Gastrocnemius medialis (tissue), 4 donors: ENCODE data around the gene CFAP299.

Experiments
- CTCF ChIP-seq, 5 experiments: fragments of 450-650 bp in 3 of 5; fragments of 200-600 bp in 2 of 5; sonication (generic) in 2 of 5; IDR thresholded peaks in 4 of 5; conservative IDR thresholded peaks in 1 of 5; 1 replicate in 4 of 5; 2 replicates in 1 of 5; pipeline ENCODE4 v1.5.1; 2016 to 2019; ENCODE audit warnings: antibody characterized with exemption in 5 of 5, mild to moderate bottlenecking in 3 of 5, moderate library complexity in 3 of 5
- POLR2A ChIP-seq, 2 donors: fragments of 450-650 bp; IDR thresholded peaks; one replicate each; pipeline ENCODE4 v1.6.1; 2017; ENCODE audit warnings: antibody characterized with exemption in 2 of 2, mild to moderate bottlenecking in 2 of 2, moderate library complexity in 2 of 2

- TF ChIP-seq CTCF (IDR thresholded peaks at IDR 0.05 in 4 of 5, conservative IDR thresholded peaks at IDR 0.05 in 1 of 5), result no peak
- no peak for TF ChIP-seq POLR2A (IDR thresholded peaks at IDR 0.05)
Observed at GRCh38 chr4:80637190-80637589, 301.7 kb downstream of the CFAP299 start.
